ENCODE measurements around the gene ARHGAP10.

ARHGAP10 gene

GRCh38 chr4:147958489-147959065 is 226.7 kb downstream of the ARHGAP10 start:
- no peak for DNase-seq

DNA sequence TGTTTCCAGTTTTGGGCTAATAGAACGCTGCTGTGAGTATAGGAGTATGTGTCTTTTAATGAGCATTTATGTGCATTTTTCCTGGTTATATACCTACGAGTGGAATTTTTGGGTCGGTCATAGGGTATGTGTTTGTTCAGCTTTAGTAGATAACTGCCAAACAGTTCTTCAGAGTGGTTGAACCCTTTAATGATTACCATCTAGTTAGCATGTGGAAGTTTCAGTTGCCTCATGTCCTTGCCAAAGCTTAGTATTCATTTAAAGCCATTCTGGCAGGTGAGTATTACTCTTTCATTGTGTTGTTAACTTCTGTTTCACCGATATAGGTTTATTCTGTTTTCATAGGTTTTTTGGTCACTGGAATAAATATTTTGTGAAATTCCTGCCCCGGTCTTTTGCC is 229.1 kb downstream of the ARHGAP10 start:
- no peak for DNase-seq

DNA sequence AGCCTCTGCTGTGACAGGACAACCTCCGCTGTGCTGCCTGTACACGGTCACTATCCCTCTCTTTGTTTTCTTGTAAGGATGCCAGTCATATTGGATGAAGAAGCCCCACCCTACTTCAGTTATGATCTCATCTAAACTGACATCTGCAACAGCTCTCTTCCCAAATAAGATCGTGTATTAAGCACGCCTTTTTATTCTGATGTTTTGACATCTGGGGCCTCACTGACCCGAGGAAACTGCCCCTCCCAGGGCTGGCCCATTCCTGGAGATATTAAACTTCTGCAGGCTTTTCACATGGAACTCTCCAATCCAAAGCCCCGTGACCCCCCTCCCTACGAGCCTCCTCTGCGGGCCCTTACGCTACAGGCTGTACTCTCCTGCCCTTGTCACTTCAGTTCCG is 232.0 kb downstream of the ARHGAP10 start:
- DNase-seq: no peak

DNA sequence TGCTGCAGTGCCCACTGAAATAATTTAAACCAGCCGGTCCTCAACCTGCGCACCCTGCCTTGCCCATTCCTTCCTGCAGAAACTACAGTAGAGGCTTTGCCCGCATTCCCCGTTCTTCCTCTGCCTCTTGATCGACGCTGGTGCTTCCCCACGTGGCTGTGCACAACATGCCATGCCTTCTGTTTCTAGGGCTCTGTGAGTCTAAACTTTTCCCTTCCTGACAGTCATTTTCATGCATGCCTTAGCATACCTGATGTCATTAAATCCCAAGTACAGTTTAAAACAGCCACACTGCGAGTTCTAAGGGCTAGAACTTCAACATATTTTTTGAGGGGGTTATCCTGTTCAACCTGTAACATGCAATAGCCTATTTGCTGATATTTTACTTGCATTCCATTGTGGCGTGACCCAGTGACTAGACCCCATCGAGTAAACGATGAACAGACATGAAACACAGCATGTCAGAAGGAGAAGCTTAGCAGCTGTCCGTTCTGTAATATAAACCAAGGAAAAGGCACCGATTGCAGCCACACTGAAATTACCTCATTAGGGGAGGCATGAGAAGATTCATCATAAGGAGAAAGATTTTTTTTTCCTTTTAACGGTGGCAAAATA is 232.5 kb downstream of the ARHGAP10 start:
- DNase-seq: no peak

DNA sequence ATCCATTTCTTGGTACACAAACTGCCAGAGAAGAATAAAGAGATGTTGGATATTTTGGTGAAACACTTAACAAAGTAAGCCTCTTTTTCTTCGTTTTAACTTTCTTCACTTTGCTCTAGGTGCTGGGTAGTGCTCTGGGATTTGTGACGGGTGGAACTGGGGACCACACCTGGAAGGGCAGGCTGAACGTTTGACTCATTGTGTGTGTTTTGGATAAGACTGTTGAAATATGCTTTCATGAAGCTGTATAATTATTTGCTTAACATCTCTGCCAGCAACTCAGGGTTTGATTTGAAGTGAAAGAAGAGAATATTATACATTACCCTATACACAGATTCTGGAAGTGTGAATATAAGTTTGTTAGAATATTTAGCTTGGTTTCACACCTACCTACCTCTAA is 233.2 kb downstream of the ARHGAP10 start:
- no peak for DNase-seq

DNA sequence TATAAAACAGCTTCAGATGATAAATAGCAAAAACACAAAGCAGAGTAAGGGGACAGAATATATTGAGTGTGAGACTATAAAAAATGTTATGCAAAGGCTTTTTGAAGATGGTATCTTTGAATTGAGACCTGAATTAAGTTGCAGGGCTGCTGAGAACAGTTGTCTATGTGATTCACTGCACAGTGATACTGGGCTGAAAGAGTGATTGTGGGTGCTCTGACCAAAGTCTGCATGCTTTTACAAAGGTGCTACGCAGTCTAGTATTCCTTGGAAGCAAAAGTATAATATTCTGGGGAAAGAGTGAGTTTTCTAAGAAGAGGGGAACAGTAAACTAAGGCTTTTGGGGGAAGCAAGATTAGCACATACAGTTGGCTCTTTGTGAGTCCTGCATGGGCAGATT is 234.0 kb downstream of the ARHGAP10 start:
- no peak for DNase-seq

DNA sequence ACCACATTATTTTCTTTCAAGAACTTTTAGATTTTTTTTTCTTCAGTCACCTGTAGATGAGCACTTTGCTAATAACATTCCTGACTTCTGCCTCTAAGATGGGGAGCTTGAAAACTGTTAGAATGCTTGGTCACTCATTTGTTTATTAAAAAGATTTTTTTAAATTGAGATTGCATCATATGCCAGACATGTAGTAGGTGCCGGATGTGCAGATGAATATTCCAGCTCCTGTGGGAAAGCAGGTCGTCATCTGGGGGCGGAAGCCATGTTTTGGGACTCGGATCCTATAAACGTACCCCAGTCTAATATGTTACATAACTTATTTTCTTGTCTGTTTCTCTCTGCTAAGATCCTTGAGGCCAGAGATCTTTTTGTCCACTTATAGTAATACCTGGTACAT is 236.8 kb downstream of the ARHGAP10 start:
- no peak for DNase-seq

DNA sequence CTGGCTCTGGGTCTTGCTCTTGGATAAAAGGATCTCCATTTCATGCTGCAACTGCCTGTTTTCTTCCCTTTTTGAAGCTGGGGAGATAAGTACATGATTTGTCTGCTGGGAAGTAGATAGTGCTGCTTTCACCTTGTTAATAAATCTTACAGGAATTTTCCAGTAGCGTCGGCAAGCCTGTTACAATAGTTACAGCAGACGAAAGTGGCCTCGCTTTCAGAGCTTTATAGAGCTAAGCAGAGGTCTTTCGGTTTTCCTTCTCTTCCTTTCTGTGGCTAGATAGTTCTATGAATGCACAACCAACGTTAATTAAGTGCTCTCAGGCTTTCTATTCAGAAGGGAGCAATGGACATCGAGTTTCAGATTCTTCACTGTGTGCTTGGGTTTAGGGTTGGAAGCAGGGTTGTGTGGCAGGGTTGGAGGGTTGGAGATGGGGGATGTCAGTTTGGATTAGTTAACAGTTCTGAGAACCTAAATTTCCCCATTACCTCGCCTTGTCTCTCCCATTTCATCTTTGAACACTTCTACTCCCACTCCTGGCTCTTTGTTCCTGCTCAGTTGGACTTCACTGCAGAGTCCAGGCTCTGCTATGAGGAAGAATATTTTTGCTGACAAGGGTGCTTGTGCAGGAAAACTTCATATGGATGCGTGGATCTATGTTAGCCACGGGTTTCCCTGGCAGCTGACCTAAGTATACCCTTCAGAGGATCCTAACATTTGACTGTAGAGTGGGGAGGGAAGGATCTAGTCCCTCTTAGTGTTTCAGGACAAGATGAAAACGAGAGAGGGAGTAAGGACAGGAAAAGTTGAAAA is 237.9 kb downstream of the ARHGAP10 start:
- no peak for DNase-seq

- no peak for DNase-seq
These were observed 239.2 kb downstream of the ARHGAP10 start for GRCh38 chr4:147971116-147971515.

- no peak for DNase-seq
These were observed 243.4 kb downstream of the ARHGAP10 start for GRCh38 chr4:147975325-147975724.

- no peak for DNase-seq
These were observed 244.3 kb downstream of the ARHGAP10 start for GRCh38 chr4:147975933-147976928.

- DNase-seq: no peak
These were observed 248.7 kb downstream of the ARHGAP10 start for GRCh38 chr4:147980586-147980985.

DNA sequence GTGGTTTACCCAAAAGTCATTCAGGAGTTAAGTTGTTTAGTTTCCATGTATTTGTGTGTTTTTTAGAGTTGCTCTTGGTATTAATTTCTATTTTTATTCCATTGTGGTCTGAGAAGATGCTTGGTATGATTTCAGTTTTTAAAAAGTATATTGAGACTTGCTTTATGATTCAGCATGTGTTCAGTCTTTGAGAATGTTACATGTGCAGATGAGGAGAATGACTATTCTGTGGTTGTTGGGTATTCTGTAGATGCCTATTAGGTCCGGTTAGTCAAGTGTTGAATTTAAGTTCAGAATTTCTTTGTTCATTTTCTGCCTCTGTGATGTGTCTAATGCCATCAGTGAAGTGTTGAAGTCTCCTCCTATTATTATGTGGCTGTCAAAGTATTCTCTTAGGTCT is 249.4 kb downstream of the ARHGAP10 start:
- no peak for DNase-seq

- DNase-seq: no peak
These were observed 252.3 kb downstream of the ARHGAP10 start for GRCh38 chr4:147984065-147984777.

GRCh38 chr4:147984778-147985138 is 252.9 kb downstream of the ARHGAP10 start:
- DNase-seq: no peak

GRCh38 chr4:147985376-147985775 is 253.5 kb downstream of the ARHGAP10 start:
- DNase-seq: no peak

GRCh38 chr4:147987252-147987651 is 255.4 kb downstream of the ARHGAP10 start:
- DNase-seq: no peak

DNA sequence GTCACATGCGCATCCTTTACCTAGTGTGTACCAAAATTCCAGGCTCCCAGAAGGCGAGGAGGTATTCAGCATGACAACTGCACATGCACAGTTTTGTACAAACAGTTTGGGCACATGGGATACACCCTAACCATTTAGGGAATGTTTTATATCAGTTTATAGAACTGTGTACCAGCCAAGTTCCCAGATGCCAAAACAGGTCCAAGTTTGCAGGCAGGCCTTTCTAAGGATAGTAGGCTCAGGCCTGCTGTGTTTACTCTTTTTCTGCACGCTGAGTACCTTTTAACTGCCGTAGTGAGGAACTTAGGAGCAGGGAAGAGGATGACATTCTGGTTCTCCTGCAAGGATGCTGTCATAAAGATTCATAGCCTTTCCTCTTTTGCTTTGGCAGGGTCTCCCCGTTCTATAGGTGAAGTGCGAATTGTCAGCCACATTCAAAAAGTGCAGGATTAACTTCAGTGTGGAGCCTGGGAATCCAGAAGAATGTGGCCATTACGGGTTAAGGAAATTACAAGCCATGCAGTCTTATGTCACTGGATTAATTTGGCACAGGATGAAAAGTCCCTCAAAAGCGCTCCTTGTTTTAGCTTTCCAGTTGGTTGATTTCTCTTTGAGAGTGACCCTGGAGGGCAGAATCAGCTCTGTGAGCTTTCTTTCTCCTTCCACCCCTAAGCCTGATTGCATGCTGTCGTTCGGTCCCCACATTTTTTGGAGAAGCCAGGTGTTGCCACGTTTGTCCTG is 259.8 kb downstream of the ARHGAP10 start:
- no peak for DNase-seq

GRCh38 chr4:147994076-147994475 is 262.2 kb downstream of the ARHGAP10 start:
- no peak for DNase-seq

- DNase-seq: no peak
These were observed 262.9 kb downstream of the ARHGAP10 start for GRCh38 chr4:147994491-147995385.

GRCh38 chr4:147996859-147997258 is 265.0 kb downstream of the ARHGAP10 start:
- DNase-seq: no peak
